HepG2 (cell line): ENCODE data around the gene EIF6. TPM values are rescaled to one million over a fixed set of nuclear protein-coding genes. Genes with fewer than 3 reads are reported as not detected.

ENCODE experiments used
- ERF ChIP-seq: IDR thresholded peaks from 2 replicates; pipeline ENCODE4 v1.6.1; 2018; ENCODE audit warnings: missing biosample characterization, missing genetic modification reagents
- HOXA3 ChIP-seq: sonication (generic); formaldehyde crosslinking; IDR thresholded peaks from 2 replicates; pipeline ENCODE4 v1.5.0; 2020; ENCODE audit warnings: missing genetic modification reagents
- ISL2 ChIP-seq: sonication (generic); formaldehyde crosslinking; IDR thresholded peaks from 2 replicates; pipeline ENCODE4 v1.5.0; 2020; ENCODE audit warnings: missing genetic modification reagents
- SAFB2 ChIP-seq: sonication (generic); formaldehyde crosslinking; IDR thresholded peaks from 2 replicates; pipeline ENCODE4 v1.5.1; 2020; ENCODE audit warnings: missing genetic modification reagents, low read depth, mild to moderate bottlenecking, borderline replicate concordance
- SRY ChIP-seq: sonication (generic); formaldehyde crosslinking; IDR thresholded peaks from 2 replicates; pipeline ENCODE4 v1.8.0; 2022; ENCODE audit warnings: mild to moderate bottlenecking, missing genetic modification reagents
- ZNF292 ChIP-seq: sonication (generic); formaldehyde crosslinking; IDR thresholded peaks from 2 replicates; pipeline ENCODE4 v1.8.1; 2022; ENCODE audit warnings: mild to moderate bottlenecking, low read depth, missing genetic modification reagents, borderline replicate concordance
- ZNF619 ChIP-seq: sonication (generic); formaldehyde crosslinking; IDR thresholded peaks from 2 replicates; pipeline ENCODE4 v1.4.0; 2020; ENCODE audit warnings: mild to moderate bottlenecking, missing genetic modification reagents
- ZNF660 ChIP-seq: sonication (generic); formaldehyde crosslinking; IDR thresholded peaks from 2 replicates; pipeline ENCODE4 v1.5.1; 2020; ENCODE audit warnings: mild to moderate bottlenecking, low read depth, missing genetic modification reagents, borderline replicate concordance
- polyA plus RNA-seq, 8 experiments: library from polyadenylated mRNA; depleted of rRNA in 3 of 8; stranded (reverse) in 7 of 8; unstranded in 1 of 8; fragments of >200 nt; fragmentation: Illumina TruSeq in 4 of 8; extraction: Trizol in 4 of 8; gene quantifications; 2 replicates each; pipeline versions ENCODE4 v1.2.1 to v1.2.3, GENCODE V29; 2011 to 2016; ENCODE audit warnings: low read depth in 4 of 8, missing spikeins in 1 of 8, mixed read lengths in 1 of 8; ENCODE audit not compliant: insufficient read depth in 1 of 8
- total RNA-seq, 5 experiments: library from RNA; depleted of rRNA; stranded (reverse); fragments of >200 nt; fragmentation: Illumina TruSeq; extraction: Trizol; gene quantifications; 2 replicates each; pipeline ENCODE4 v1.2.3, GENCODE V29; 2016; ENCODE audit warnings: low read depth in 1 of 5
- TF ChIP-seq, protein P1 (sequence below): sonication (generic); formaldehyde crosslinking; IDR thresholded peaks from 2 replicates; pipeline ENCODE4 v1.4.0; 2020; ENCODE audit warnings: missing genetic modification reagents
- TF ChIP-seq, protein P2 (sequence below): sonication (generic); IDR thresholded peaks from 2 replicates; pipeline ENCODE4 v1.6.1; 2016; ENCODE audit warnings: low read depth, borderline replicate concordance
- TF ChIP-seq, protein P3 (sequence below): sonication (generic); formaldehyde crosslinking; IDR thresholded peaks from 2 replicates; pipeline ENCODE4 v1.4.0; 2020; ENCODE audit warnings: mild to moderate bottlenecking, missing genetic modification reagents
- TF ChIP-seq, protein P4 (sequence below): sonication (generic); formaldehyde crosslinking; IDR thresholded peaks from 2 replicates; pipeline ENCODE4 v1.4.0; 2020; ENCODE audit warnings: missing genetic modification reagents, borderline replicate concordance

EIF6 gene
- total and polyA plus RNA-seq, 2 of the 13 experiments (the other 11 are each of a cell fraction or from before 2014, with no cell fraction given), result 462 to 466 TPM

DNA sequence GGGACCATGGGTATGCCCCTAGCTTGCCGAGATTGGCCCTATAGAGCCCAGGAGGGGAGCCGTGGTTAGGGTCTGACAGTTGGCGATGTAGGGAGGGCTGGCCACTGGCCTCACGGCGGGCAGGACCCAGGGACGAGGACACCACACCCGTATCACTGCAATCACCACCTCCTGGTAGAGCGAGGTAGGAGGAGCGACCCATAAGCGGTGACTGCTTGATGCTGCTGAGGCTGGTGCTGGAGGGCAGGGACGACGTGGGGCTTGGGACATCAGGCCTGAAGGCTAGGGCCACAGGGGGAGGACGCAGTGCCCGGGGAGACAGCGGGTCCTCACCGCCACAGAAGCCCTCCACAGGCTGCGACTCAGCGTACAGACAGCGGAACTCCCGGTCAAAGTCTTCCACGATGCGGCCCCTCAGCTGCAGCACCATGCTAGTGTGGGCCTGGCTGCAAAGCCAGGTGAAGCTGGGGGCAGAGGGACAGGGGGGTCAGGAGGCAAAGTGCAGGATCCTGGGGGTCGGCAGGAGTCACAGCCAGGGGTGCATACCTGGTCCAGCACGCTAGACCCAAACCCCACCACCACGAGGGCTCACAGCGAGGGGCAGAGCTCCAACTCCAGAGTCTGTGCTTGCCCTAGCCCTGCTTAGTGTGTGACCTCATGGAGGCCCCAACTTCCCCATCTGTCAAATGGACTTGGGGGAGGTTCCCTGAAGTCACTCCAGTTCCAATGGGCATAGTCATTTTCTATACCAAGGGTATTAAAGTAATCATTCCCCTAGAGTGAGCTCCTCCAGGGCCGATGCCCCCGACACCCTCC, 3.1 kb upstream of the EIF6 start (continued):
- TF ChIP-seq, protein P1, sequence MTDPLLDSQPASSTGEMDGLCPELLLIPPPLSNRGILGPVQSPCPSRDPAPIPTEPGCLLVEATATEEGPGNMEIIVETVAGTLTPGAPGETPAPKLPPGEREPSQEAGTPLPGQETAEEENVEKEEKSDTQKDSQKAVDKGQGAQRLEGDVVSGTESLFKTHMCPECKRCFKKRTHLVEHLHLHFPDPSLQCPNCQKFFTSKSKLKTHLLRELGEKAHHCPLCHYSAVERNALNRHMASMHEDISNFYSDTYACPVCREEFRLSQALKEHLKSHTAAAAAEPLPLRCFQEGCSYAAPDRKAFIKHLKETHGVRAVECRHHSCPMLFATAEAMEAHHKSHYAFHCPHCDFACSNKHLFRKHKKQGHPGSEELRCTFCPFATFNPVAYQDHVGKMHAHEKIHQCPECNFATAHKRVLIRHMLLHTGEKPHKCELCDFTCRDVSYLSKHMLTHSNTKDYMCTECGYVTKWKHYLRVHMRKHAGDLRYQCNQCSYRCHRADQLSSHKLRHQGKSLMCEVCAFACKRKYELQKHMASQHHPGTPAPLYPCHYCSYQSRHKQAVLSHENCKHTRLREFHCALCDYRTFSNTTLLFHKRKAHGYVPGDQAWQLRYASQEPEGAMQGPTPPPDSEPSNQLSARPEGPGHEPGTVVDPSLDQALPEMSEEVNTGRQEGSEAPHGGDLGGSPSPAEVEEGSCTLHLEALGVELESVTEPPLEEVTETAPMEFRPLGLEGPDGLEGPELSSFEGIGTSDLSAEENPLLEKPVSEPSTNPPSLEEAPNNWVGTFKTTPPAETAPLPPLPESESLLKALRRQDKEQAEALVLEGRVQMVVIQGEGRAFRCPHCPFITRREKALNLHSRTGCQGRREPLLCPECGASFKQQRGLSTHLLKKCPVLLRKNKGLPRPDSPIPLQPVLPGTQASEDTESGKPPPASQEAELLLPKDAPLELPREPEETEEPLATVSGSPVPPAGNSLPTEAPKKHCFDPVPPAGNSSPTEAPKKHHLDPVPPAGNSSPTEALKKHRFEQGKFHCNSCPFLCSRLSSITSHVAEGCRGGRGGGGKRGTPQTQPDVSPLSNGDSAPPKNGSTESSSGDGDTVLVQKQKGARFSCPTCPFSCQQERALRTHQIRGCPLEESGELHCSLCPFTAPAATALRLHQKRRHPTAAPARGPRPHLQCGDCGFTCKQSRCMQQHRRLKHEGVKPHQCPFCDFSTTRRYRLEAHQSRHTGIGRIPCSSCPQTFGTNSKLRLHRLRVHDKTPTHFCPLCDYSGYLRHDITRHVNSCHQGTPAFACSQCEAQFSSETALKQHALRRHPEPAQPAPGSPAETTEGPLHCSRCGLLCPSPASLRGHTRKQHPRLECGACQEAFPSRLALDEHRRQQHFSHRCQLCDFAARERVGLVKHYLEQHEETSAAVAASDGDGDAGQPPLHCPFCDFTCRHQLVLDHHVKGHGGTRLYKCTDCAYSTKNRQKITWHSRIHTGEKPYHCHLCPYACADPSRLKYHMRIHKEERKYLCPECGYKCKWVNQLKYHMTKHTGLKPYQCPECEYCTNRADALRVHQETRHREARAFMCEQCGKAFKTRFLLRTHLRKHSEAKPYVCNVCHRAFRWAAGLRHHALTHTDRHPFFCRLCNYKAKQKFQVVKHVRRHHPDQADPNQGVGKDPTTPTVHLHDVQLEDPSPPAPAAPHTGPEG, result no peak
- TF ChIP-seq SRY (CRISPR knock-in tag) (peak; percentile 73; the same call in 1 of the 2 replicates), ISL2 (CRISPR knock-in tag) (no peak), HOXA3 (no peak), SAFB2 (CRISPR knock-in tag) (0 out of 2 replicates have a peak, but pooled peaks have one; percentile 64), ZNF292 (CRISPR knock-in tag) (peak; percentile 92), ZNF660 (CRISPR knock-in tag) (no peak), ERF (CRISPR knock-in tag) (no peak), ZNF619 (CRISPR knock-in tag) (no peak)
- TF ChIP-seq, protein P2, sequence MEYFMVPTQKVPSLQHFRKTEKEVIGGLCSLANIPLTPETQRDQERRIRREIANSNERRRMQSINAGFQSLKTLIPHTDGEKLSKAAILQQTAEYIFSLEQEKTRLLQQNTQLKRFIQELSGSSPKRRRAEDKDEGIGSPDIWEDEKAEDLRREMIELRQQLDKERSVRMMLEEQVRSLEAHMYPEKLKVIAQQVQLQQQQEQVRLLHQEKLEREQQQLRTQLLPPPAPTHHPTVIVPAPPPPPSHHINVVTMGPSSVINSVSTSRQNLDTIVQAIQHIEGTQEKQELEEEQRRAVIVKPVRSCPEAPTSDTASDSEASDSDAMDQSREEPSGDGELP, result peak; percentile 19; the same call in 1 of the 2 replicates
- TF ChIP-seq, protein P3, sequence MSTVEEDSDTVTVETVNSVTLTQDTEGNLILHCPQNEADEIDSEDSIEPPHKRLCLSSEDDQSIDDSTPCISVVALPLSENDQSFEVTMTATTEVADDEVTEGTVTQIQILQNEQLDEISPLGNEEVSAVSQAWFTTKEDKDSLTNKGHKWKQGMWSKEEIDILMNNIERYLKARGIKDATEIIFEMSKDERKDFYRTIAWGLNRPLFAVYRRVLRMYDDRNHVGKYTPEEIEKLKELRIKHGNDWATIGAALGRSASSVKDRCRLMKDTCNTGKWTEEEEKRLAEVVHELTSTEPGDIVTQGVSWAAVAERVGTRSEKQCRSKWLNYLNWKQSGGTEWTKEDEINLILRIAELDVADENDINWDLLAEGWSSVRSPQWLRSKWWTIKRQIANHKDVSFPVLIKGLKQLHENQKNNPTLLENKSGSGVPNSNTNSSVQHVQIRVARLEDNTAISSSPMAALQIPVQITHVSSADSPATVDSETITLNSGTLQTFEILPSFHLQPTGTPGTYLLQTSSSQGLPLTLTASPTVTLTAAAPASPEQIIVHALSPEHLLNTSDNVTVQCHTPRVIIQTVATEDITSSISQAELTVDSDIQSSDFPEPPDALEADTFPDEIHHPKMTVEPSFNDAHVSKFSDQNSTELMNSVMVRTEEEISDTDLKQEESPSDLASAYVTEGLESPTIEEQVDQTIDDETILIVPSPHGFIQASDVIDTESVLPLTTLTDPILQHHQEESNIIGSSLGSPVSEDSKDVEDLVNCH, result no peak
- TF ChIP-seq, protein P4, sequence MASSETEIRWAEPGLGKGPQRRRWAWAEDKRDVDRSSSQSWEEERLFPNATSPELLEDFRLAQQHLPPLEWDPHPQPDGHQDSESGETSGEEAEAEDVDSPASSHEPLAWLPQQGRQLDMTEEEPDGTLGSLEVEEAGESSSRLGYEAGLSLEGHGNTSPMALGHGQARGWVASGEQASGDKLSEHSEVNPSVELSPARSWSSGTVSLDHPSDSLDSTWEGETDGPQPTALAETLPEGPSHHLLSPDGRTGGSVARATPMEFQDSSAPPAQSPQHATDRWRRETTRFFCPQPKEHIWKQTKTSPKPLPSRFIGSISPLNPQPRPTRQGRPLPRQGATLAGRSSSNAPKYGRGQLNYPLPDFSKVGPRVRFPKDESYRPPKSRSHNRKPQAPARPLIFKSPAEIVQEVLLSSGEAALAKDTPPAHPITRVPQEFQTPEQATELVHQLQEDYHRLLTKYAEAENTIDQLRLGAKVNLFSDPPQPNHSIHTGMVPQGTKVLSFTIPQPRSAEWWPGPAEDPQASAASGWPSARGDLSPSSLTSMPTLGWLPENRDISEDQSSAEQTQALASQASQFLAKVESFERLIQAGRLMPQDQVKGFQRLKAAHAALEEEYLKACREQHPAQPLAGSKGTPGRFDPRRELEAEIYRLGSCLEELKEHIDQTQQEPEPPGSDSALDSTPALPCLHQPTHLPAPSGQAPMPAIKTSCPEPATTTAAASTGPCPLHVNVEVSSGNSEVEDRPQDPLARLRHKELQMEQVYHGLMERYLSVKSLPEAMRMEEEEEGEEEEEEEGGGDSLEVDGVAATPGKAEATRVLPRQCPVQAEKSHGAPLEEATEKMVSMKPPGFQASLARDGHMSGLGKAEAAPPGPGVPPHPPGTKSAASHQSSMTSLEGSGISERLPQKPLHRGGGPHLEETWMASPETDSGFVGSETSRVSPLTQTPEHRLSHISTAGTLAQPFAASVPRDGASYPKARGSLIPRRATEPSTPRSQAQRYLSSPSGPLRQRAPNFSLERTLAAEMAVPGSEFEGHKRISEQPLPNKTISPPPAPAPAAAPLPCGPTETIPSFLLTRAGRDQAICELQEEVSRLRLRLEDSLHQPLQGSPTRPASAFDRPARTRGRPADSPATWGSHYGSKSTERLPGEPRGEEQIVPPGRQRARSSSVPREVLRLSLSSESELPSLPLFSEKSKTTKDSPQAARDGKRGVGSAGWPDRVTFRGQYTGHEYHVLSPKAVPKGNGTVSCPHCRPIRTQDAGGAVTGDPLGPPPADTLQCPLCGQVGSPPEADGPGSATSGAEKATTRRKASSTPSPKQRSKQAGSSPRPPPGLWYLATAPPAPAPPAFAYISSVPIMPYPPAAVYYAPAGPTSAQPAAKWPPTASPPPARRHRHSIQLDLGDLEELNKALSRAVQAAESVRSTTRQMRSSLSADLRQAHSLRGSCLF, result no peak
